ENCODE results near the gene TSPAN2. TPM values are rescaled to one million over a fixed set of nuclear protein-coding genes. Genes with fewer than 3 reads are reported as not detected.

Gene TSPAN2
- total RNA-seq = not detected in 2 replicates

GRCh38 chr1:115089420-115090185 is at the start of gene TSPAN2:
Gene TSPAN2 (minus strand): TSS chr1:115089503. CDS start chr1:115089432, 71 bp downstream.

GRCh38 chr1:115029526-115029925 is 59.8 kb downstream of the TSPAN2 start, which contains the start of gene TSHB:
Gene TSHB (plus strand): TSS chr1:115029826. CDS start chr1:115033363, 3,537 bp downstream.

Other genes with a start within 250 kb of the TSPAN2 start
- gene SYCP1, start 234.6 kb downstream of the TSPAN2 start, total RNA-seq = not detected in 2 replicates
- not detected in 2 replicates for gene TSHB, start 59.7 kb downstream of the TSPAN2 start, total RNA-seq
- 0.20 and 2.2 TPM in 2 replicates for gene NGF, start 248.7 kb upstream of the TSPAN2 start, total RNA-seq

All from subcutaneous preadipocyte (primary cell).